GM23248 (cell line): ENCODE data around the gene PRIMA1.

Source experiments
- EZH2 ChIP-seq: fragments of 200-600 bp; sonication (generic); IDR thresholded peaks from 2 replicates; pipeline ENCODE4 v1.6.1; 2018; ENCODE audit warnings: antibody characterized with exemption, mild to moderate bottlenecking; ENCODE audit not compliant: insufficient read depth, poor library complexity, severe bottlenecking
- EZH2phosphoT487 ChIP-seq: fragments of 200-600 bp; sonication (generic); IDR thresholded peaks from 2 replicates; pipeline ENCODE4 v1.6.1; 2018; ENCODE audit warnings: antibody characterized with exemption, moderate library complexity, mild to moderate bottlenecking, low read depth; ENCODE audit not compliant: insufficient read depth

GRCh38 chr14:93723001-93723400 lies 65.3 kb downstream of the PRIMA1 start:
- TF ChIP-seq EZH2phosphoT487 (no peak), EZH2 (no peak)
